IMR-90 (cell line): ENCODE data around the gene ZNF454. TPM values are rescaled to one million over a fixed set of nuclear protein-coding genes. Genes with fewer than 3 reads are reported as not detected.

Experiments used
- ATAC-seq: fragments of 200-7000 bp; cut with Tn5 transposase; 2 replicates; pipeline ENCODE4 v1.9.1; 2020; ENCODE audit warnings: low read depth, mild to moderate bottlenecking, moderate library complexity
- BruUV-seq: library from RNA; stranded (reverse); fragments of 400-500 nt; replicated peaks from 2 replicates; lab custom pipeline; 2021; lab: Mats Ljungman, UMichigan
- CTCF ChIA-PET: fragments of 300-600 bp; formaldehyde crosslinking; extraction: SDS; loops from one replicate; lab custom pipeline; 2021; ENCODE audit warnings: antibody characterized with exemption; lab: Yijun Ruan, JAX
- POLR2A ChIA-PET: fragments of 300-600 bp; sonication (Branson Sonifier 250); formaldehyde crosslinking; loops from one replicate; lab custom pipeline; 2022; ENCODE audit warnings: antibody characterized with exemption; ENCODE audit not compliant: unreplicated experiment; lab: Charles Lee
- DNase-seq: peaks from one replicate; pipeline ENCODE4 v3.0.0; 2013
- H2AFZ ChIP-seq: replicated peaks from 2 replicates; pipeline ENCODE3; 2013; ENCODE audit warnings: low read length, mild to moderate bottlenecking; ENCODE audit not compliant: poor library complexity
- H2AK5ac ChIP-seq: 2 replicates; pipeline ENCODE4 v1.6.1; 2013; ENCODE audit warnings: low read depth, low read length, inconsistent platforms
- H2AK9ac ChIP-seq: replicated peaks from 2 replicates; pipeline ENCODE3; 2013; ENCODE audit warnings: mild to moderate bottlenecking, low read depth, low read length, moderate library complexity; ENCODE audit not compliant: poor library complexity
- H2BK120ac ChIP-seq: 2 replicates; pipeline ENCODE4 v1.6.1; 2013; ENCODE audit warnings: low read depth, low read length, inconsistent platforms
- H2BK15ac ChIP-seq: 3 replicates; pipeline ENCODE4 v1.6.1; 2013; ENCODE audit warnings: low read depth, low read length, inconsistent platforms
- H2BK20ac ChIP-seq: 2 replicates; pipeline ENCODE4 v1.6.1; 2013; ENCODE audit warnings: low read depth, mild to moderate bottlenecking, inconsistent platforms, low read length, moderate library complexity
- H2BK5ac ChIP-seq: 2 replicates; pipeline ENCODE4 v1.6.1; 2013; ENCODE audit warnings: mild to moderate bottlenecking, low read depth, low read length, inconsistent platforms; ENCODE audit not compliant: poor library complexity, severe bottlenecking
- H3K14ac ChIP-seq: replicated peaks from 2 replicates; pipeline ENCODE4 v1.6.1; 2013; ENCODE audit warnings: low read depth, low read length, inconsistent platforms
- H3K18ac ChIP-seq: 2 replicates; pipeline ENCODE4 v1.6.1; 2013; ENCODE audit warnings: low read depth, low read length, control low read depth
- H3K23ac ChIP-seq: 2 replicates; pipeline ENCODE4 v1.6.1; 2013; ENCODE audit warnings: low read depth, low read length, inconsistent platforms
- H3K27ac ChIP-seq: 2 replicates; pipeline ENCODE4 v1.5.1; 2013; ENCODE audit warnings: mild to moderate bottlenecking, control low read depth, low read length; ENCODE audit not compliant: insufficient read depth
- H3K27me3 ChIP-seq: 2 replicates; pipeline ENCODE4 v1.6.1; 2013; ENCODE audit warnings: low read length; ENCODE audit not compliant: control insufficient read depth, insufficient read depth
- H3K36me3 ChIP-seq: 2 replicates; pipeline ENCODE4 v1.6.1; 2013; ENCODE audit warnings: low read length, mixed read lengths; ENCODE audit not compliant: control insufficient read depth, insufficient read depth
- H3K4ac ChIP-seq: 2 replicates; pipeline ENCODE4 v1.6.1; 2013; ENCODE audit warnings: low read depth, low read length, inconsistent platforms
- H3K4me1 ChIP-seq: 2 replicates; pipeline ENCODE4 v1.6.1; 2013; ENCODE audit warnings: low read length, mixed read lengths; ENCODE audit not compliant: control insufficient read depth, insufficient read depth
- H3K4me2 ChIP-seq: 2 replicates; pipeline ENCODE4 v1.6.1; 2013; ENCODE audit warnings: low read depth, mild to moderate bottlenecking, control low read depth, low read length, moderate library complexity
- H3K4me3 ChIP-seq: 2 replicates; pipeline ENCODE4 v1.5.1; 2013; ENCODE audit warnings: low read depth, mild to moderate bottlenecking, control low read depth, low read length, moderate library complexity; ENCODE audit not compliant: insufficient read depth
- H3K56ac ChIP-seq: 2 replicates; pipeline ENCODE4 v1.6.1; 2013; ENCODE audit warnings: low read length, inconsistent platforms; ENCODE audit not compliant: insufficient read depth; ENCODE audit errors: extremely low read depth
- H3K79me1 ChIP-seq, 2 experiments: 2 replicates each; pipeline ENCODE4 v1.6.1; 2013; ENCODE audit warnings: low read length in 2 of 2, inconsistent platforms in 1 of 2, low read depth in 1 of 2
- H3K9ac ChIP-seq: 2 replicates; pipeline ENCODE4 v1.6.1; 2013; ENCODE audit warnings: low read depth, low read length, control low read depth
- H3K9me1 ChIP-seq: 2 replicates; pipeline ENCODE4 v1.6.1; 2013; ENCODE audit warnings: low read length, inconsistent platforms; ENCODE audit not compliant: insufficient read depth
- H3K9me3 ChIP-seq: 2 replicates; pipeline ENCODE4 v1.6.1; 2013; ENCODE audit warnings: low read length; ENCODE audit not compliant: control insufficient read depth, insufficient read depth
- H4K20me1 ChIP-seq: 2 replicates; pipeline ENCODE4 v1.6.1; 2013; ENCODE audit warnings: low read length, inconsistent platforms; ENCODE audit not compliant: insufficient read depth
- H4K5ac ChIP-seq: 2 replicates; pipeline ENCODE4 v1.6.1; 2013; ENCODE audit warnings: mild to moderate bottlenecking, low read depth, low read length, control low read depth
- H4K8ac ChIP-seq, 2 experiments: 2 replicates each; pipeline ENCODE4 v1.6.1; 2013; ENCODE audit warnings: low read depth in 2 of 2, low read length in 2 of 2, control low read depth in 1 of 2, inconsistent platforms in 1 of 2
- H4K91ac ChIP-seq: 2 replicates; pipeline ENCODE4 v1.6.1; 2013; ENCODE audit warnings: low read depth, low read length, inconsistent platforms; ENCODE audit not compliant: insufficient read depth
- CEBPB ChIP-seq: IDR thresholded peaks from 2 replicates; pipeline ENCODE4 v1.6.1; 2012; ENCODE audit warnings: low read depth, low read length, improper control_type of control experiment
- CTCF ChIP-seq: conservative IDR thresholded peaks from 2 replicates; pipeline ENCODE4 v1.5.1; 2012; ENCODE audit warnings: mild to moderate bottlenecking, low read depth, low read length, improper control_type of control experiment
- MXI1 ChIP-seq: IDR thresholded peaks from 2 replicates; pipeline ENCODE4 v1.6.1; 2012; ENCODE audit warnings: low read depth, mild to moderate bottlenecking, low read length, moderate library complexity, borderline replicate concordance
- RFX5 ChIP-seq: IDR thresholded peaks from 2 replicates; pipeline ENCODE4 v1.8.0; 2012; ENCODE audit warnings: low read depth, mild to moderate bottlenecking, low read length, moderate library complexity
- USF2 ChIP-seq: fragments of 150-350 bp; IDR thresholded peaks from 2 replicates; pipeline ENCODE4 v1.6.1; 2017; ENCODE audit warnings: mild to moderate bottlenecking, antibody characterized with exemption, low read length, low read depth
- WGBS, 2 experiments: methylation state at CpG; one replicate each; pipeline versions ENCODE4 v1.1.5 to v1.1.7; 2013; ENCODE audit warnings: missing lambda C conversion rate in 2 of 2; ENCODE audit not compliant: insufficient read length in 1 of 2; ENCODE audit errors: extremely low coverage in 2 of 2; 5-methylcytosine and 5-hydroxymethylcytosine counted together
- dilution Hi-C: fragments of 300-500 bp; cut with HindIII; formaldehyde crosslinking; loops from one replicate; pipeline ENCODE4 v1.14.3; 2018; ENCODE audit warnings: low sequenced_read_pairs; ENCODE audit not compliant: unreplicated experiment
- in situ Hi-C: fragments of 300-500 bp; cut with MboI; formaldehyde crosslinking; loops from 3 replicates; pipeline ENCODE4 v1.14.3; 2019; ENCODE audit warnings: low sequenced_read_pairs, inconsistent platforms, mixed read lengths
- intact Hi-C: fragments of 100-400 bp; cut with micrococcal nuclease; formaldehyde crosslinking; loops from 2 replicates; pipeline ENCODE4 v1.10.0; 2022
- polyA plus RNA-seq, 3 experiments: library from polyadenylated mRNA; depleted of rRNA; stranded (reverse); fragments of >200 nt; gene quantifications; 2 replicates each; pipeline ENCODE4 v1.2.3, GENCODE V29; 2012; ENCODE audit warnings: low replicate concordance in 1 of 3
- total RNA-seq: library from RNA; depleted of rRNA; stranded (reverse); fragments of >200 nt; gene quantifications from 2 replicates; pipeline ENCODE4 v1.2.3, GENCODE V29; 2012; rRNA removed

ZNF454 gene
- total and polyA plus RNA-seq, 2 of the 4 experiments (the other 2 are of a cell fraction): 0.12 to 0.18 TPM

GRCh38 chr5:179008667-179009066 is 67.7 kb downstream of the ZNF454 start:
- Histone ChIP-seq H3K4me2 (no peak overlapping the region), H4K20me1 (no peaks in the 10 kb centered on the region), H2BK15ac (no peak overlapping the region), H3K9me3 (no peaks in the 10 kb centered on the region; the same call in 1 of the 2 replicates), H3K14ac (no peak overlapping the region), H3K23ac (no peak overlapping the region), H3K36me3 (no peaks in the 10 kb centered on the region), H3K9ac (no peak overlapping the region), H4K8ac (no peak overlapping the region), H2AFZ (no peak overlapping the region), H3K4me1 (no peaks in the 10 kb centered on the region), H2BK5ac (no peak overlapping the region), H3K4me3 (no peak overlapping the region), H2AK5ac (no peak overlapping the region), H3K4ac (no peak overlapping the region), H3K27me3 (no peaks in the 10 kb centered on the region), H2AK9ac (no peak overlapping the region), H3K9me1 (no peaks in the 10 kb centered on the region), H3K56ac (no peak overlapping the region), H4K91ac (no peak overlapping the region), H4K5ac (no peak overlapping the region), H3K27ac (no peak overlapping the region), H3K79me1 (no peaks in the 10 kb centered on the region), H3K18ac (no peak overlapping the region), H2BK20ac (no peak overlapping the region), H2BK120ac (no peak overlapping the region)
- ATAC-seq: no peak
- no peak for DNase-seq
- in situ Hi-C loops: no loop called here
- TF ChIP-seq RFX5: no peak
- TF ChIP-seq CEBPB: no peak
- TF ChIP-seq CTCF: no peak; the same call in 1 of the 2 replicates
- TF ChIP-seq USF2: no peak
- TF ChIP-seq MXI1: no peak
- WGBS, 2 experiments: no CpG with 5 or more reads among the region's 1 CpG
- intact Hi-C loops: no loop called here
- ChIA-PET POLR2A (no interaction called here), CTCF (no interaction called here)
- dilution Hi-C loops: no loop called here
- BruUV-seq: no TSS peak

Other genes with a start within 250 kb of the ZNF454 start
- gene ZNF354A, start 210.5 kb upstream of the ZNF454 start, total RNA-seq: 3.9 and 5.3 TPM in 2 replicates
- gene ZNF354A, start 210.5 kb upstream of the ZNF454 start, polyA plus RNA-seq (2012; rRNA removed): 3.7 and 4.2 TPM in 2 replicates
- 5.0 TPM in 2 replicates for gene ZNF354B, start 81.2 kb upstream of the ZNF454 start, total RNA-seq
- gene ZNF354B, start 81.2 kb upstream of the ZNF454 start, polyA plus RNA-seq (2012; rRNA removed): 4.7 and 6.7 TPM in 2 replicates
- gene ZFP2, start 45.3 kb upstream of the ZNF454 start, total RNA-seq: 0.18 and 0.56 TPM in 2 replicates
- gene ZFP2, start 45.3 kb upstream of the ZNF454 start, polyA plus RNA-seq (2012; rRNA removed): 0.06 and 0.19 TPM in 2 replicates
- gene GRM6, start 54.1 kb downstream of the ZNF454 start, total RNA-seq: not detected in 2 replicates
- not detected in 2 replicates for gene GRM6, start 54.1 kb downstream of the ZNF454 start, polyA plus RNA-seq (2012; rRNA removed)
- 3.3 and 3.4 TPM in 2 replicates for gene ZNF879, start 82.6 kb downstream of the ZNF454 start, total RNA-seq
- 0.89 and 1.4 TPM in 2 replicates for gene ZNF879, start 82.6 kb downstream of the ZNF454 start, polyA plus RNA-seq (2012; rRNA removed)
- 5.6 and 7.2 TPM in 2 replicates for gene ZNF354C, start 119.2 kb downstream of the ZNF454 start, total RNA-seq
- gene ZNF354C, start 119.2 kb downstream of the ZNF454 start, polyA plus RNA-seq (2012; rRNA removed): 1.5 and 1.9 TPM in 2 replicates